Ecto neural progenitor cell (in vitro differentiated cells): ENCODE measurements around the gene BCAR3.
"Not testable (repeated sequence)": the region's sequence is repeated elsewhere in the genome, so short reads cannot be mapped to it uniquely, and the experiment has no call there.

Experiments used
- DNase-seq: peaks from one replicate; pipeline ENCODE4 v3.0.0-alpha.2; 2018; ENCODE audit warnings: low spot score

Gene BCAR3

GRCh38 chr1:93595266-93595665, 86.4 kb downstream of the BCAR3 start:
- no peak for DNase-seq

- DNase-seq = no peak
These were observed 87.1 kb downstream of the BCAR3 start for GRCh38 chr1:93594603-93594880.

- DNase-seq = no peak
These were observed 87.6 kb downstream of the BCAR3 start for GRCh38 chr1:93593854-93594602.

DNA sequence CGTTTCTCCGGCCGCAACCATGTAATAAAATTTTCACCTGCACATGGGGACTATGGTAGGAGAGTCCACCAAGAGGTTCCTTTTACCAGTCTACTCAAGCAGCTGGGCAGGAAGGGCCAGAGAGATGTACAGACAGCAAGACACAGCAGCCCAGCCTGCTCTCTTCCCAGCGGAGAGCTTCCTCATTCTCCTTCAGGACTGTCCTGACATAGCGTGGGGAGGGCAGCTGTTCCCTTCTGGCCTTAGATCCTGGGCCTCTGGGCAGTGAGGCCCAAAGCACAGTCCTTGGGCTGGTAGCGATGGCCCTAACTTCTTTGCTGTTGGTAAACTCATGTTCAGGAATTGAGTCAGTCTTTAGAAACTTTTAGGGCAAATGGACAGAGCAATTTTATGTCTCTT, 89.1 kb downstream of the BCAR3 start:
- DNase-seq = no peak

- DNase-seq = no peak
These were observed 89.7 kb downstream of the BCAR3 start for GRCh38 chr1:93591676-93592550.

DNA sequence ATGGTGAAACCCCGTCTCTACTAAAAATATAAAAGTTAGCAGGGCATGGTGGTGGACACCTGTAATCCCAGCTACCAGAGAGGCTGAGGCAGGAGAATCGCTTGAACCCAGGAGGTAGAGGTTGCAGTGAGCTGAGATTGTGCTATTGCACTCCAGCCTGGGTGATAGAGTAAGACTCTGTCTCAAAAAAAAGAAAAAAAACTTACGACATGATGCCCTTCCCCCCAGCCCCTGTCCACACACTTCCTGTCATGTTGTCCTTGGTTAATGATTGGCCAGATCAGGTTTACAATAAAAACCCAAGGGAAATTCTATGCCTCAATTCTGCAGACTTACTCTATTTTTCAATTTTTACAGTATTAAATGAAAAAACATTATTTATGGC, 90.4 kb downstream of the BCAR3 start:
- not testable (repeated sequence) for DNase-seq

- no peak for DNase-seq
These were observed 92.7 kb downstream of the BCAR3 start for GRCh38 chr1:93588955-93589354.

- DNase-seq = no peak
These were observed 93.4 kb downstream of the BCAR3 start for GRCh38 chr1:93588206-93588605.

DNA sequence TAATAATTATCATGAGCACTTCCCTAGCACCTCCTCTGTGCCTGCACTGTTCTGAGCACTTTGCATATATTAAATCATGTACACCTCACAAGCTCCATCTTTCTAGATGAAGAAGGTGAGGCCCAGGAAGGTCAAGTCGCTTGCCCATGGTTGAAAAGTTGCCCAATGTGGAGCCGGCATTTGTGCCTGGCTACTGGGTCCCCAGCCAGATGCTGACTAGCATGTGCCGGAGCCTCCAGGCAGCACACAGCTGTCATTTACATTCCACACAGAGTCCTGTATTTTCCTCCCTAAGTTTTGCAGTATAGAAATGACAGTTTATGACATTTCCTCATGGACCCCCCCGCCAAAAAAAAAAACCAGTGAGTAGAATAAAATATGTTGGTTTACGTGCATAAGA, 94.3 kb downstream of the BCAR3 start:
- DNase-seq = no peak

- no peak for DNase-seq
These were observed 96.3 kb downstream of the BCAR3 start for GRCh38 chr1:93585059-93585966.

DNA sequence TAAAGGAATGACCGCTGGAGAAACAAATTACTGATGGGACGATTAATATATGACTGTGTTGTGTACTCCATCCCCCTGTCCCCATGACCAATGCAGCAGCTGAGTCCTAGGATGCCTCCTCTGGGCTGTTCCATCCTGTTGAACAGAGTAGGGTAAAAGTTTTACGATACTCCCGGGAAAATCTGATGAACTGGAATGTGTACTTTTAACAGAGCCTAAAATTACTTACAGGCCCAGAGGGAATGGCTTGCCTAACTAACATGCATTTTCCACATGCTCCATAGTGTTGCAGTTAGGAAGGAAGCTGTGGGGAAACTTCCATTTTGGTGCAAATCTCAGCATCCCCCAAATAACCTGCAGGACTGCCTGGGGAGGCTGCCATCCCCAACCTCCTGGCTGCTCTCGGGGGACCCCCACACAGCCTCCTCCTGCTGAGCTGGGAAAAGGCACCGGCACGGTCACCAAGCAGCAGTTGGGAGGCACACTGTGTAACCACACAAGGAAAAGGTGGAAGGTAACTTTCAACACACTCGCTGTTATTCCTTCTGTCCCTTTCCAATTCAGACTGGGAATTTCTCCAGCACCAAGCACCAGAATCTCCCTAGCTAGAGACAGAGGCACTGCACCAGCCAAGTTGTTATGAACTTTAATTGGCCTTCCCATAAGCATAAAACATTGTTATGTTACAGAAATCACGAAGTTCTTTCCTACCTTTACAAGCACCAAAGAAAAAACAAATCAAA, 97.2 kb downstream of the BCAR3 start:
- DNase-seq = no peak

GRCh38 chr1:93581917-93582850, 99.5 kb downstream of the BCAR3 start:
- DNase-seq = no peak

- no peak for DNase-seq
These were observed 101.7 kb downstream of the BCAR3 start for GRCh38 chr1:93579891-93580290.

- no peak for DNase-seq
These were observed 102.5 kb downstream of the BCAR3 start for GRCh38 chr1:93578911-93579825.

DNA sequence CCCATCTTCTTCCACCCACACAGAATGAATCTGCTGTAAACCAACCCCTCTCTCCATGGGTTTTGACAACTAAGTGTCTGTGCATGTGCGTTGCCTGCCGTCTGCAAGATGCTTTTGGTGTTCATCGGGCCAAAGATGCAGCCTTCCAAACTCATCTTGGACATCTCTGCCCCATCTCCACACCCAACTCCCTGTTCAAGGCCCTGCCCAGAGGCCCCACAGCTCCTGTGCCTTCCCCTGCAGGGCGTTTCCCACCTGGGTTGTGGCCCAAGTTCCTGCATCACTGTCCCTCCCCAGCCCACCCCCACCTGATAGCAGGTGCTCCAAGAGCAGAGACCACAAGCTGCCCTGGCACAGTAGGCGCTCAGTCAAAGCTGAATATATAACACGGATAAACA, 103.2 kb downstream of the BCAR3 start:
- no peak for DNase-seq

- DNase-seq = no peak
These were observed 103.9 kb downstream of the BCAR3 start for GRCh38 chr1:93577536-93578432.

GRCh38 chr1:93576746-93577145, 104.9 kb downstream of the BCAR3 start:
- no peak for DNase-seq

DNA sequence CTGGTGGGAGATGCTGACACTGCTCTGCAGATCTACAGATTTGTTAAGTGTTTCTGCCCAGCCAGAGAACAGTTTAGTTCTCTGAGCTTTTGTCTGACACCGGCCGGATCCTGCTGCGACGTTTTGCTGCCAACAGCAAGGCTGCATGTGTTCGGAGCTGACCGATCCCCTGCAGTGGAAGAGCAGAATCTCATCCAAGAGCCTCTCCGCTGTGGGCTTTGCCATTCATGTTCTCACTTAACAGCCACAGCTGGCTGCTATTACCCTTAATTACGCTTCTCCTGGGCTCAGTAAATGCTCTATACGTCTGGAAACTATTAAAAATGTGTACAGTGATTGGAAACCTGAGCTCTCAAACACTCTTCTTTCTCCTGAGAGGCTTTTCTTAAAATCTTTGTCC, 105.3 kb downstream of the BCAR3 start:
- DNase-seq = no peak
